K562 (cell line): ENCODE results near the gene DLL4. TPM values are rescaled to one million over a fixed set of nuclear protein-coding genes. Genes with fewer than 3 reads are reported as not detected.

Experiments used
- BCL6 ChIP-seq: fragments of 250-450 bp; sonication (Bioruptor Pico); IDR thresholded peaks from 2 replicates; pipeline ENCODE4 v1.4.0; 2020
- CHD2 ChIP-seq: IDR thresholded peaks from 2 replicates; pipeline ENCODE4 v1.6.1; 2011; ENCODE audit warnings: low read depth, low read length
- CREB1 ChIP-seq, 2 experiments: sonication (generic) in 1 of 2; formaldehyde crosslinking in 1 of 2; IDR thresholded peaks; 2 replicates each; pipeline versions ENCODE4 v1.6.1 to v1.8.0; 2012 to 2022; ENCODE audit warnings: inconsistent platforms in 1 of 2, mild to moderate bottlenecking in 1 of 2, missing genetic modification reagents in 1 of 2, moderate library complexity in 1 of 2
- CSDE1 ChIP-seq, 2 experiments: fragments of 450-650 bp; IDR thresholded peaks; 2 replicates each; pipeline ENCODE4 v1.6.1; 2016; ENCODE audit warnings: mild to moderate bottlenecking in 1 of 2
- FIP1L1 ChIP-seq: fragments of 200-400 bp; formaldehyde crosslinking; IDR thresholded peaks from 2 replicates; pipeline ENCODE4 v1.6.1; 2018; ENCODE audit warnings: mild to moderate bottlenecking, low read depth, low read length; ENCODE audit not compliant: poor library complexity, severe bottlenecking
- FOXP1 ChIP-seq: sonication (generic); formaldehyde crosslinking; IDR thresholded peaks from 2 replicates; pipeline ENCODE4 v1.8.0; 2022; ENCODE audit warnings: mild to moderate bottlenecking, missing genetic modification reagents
- KDM5B ChIP-seq: fragments of 200-600 bp; sonication (generic); IDR thresholded peaks from 2 replicates; pipeline ENCODE4 v1.6.1; 2012; ENCODE audit warnings: low read depth, mild to moderate bottlenecking, moderate library complexity, low read length, control low read depth, inconsistent platforms; ENCODE audit not compliant: insufficient replicate concordance
- MAZ ChIP-seq, 2 experiments: fragments of 450-650 bp in 1 of 2; sonication (generic) in 1 of 2; formaldehyde crosslinking; IDR thresholded peaks in 1 of 2; conservative IDR thresholded peaks in 1 of 2; 2 replicates each; pipeline versions ENCODE4 v1.4.0 to v1.5.0; 2020; ENCODE audit warnings: mild to moderate bottlenecking in 1 of 2, missing genetic modification reagents in 1 of 2
- NFE2 ChIP-seq: IDR thresholded peaks from 2 replicates; pipeline ENCODE4 v1.6.1; 2014; ENCODE audit warnings: antibody characterized with exemption, low read depth
- PHTF2 ChIP-seq: fragments of 250-450 bp; sonication (Bioruptor Pico); IDR thresholded peaks from 2 replicates; pipeline ENCODE4 v1.5.0; 2021; ENCODE audit warnings: mild to moderate bottlenecking
- PYGO2 ChIP-seq: fragments of 450-650 bp; IDR thresholded peaks from 2 replicates; pipeline ENCODE4 v1.6.1; 2016; ENCODE audit warnings: mild to moderate bottlenecking, missing genetic modification characterization, moderate library complexity, missing compliant biosample characterization
- RHOXF2B ChIP-seq: fragments of 250-450 bp; sonication (Bioruptor Pico); conservative IDR thresholded peaks from 2 replicates; pipeline ENCODE4 v1.5.1; 2021
- ZNF609 ChIP-seq: sonication (generic); formaldehyde crosslinking; IDR thresholded peaks from 2 replicates; pipeline ENCODE4 v1.8.1; 2023; ENCODE audit warnings: missing genetic modification reagents, mild to moderate bottlenecking, borderline replicate concordance
- polyA plus RNA-seq, 8 experiments: library from polyadenylated mRNA; depleted of rRNA in 4 of 8; stranded (reverse) in 5 of 8; unstranded in 3 of 8; fragments of >200 nt; fragmentation: Nextera tagmentation in 2 of 8; fragmentation: Illumina TruSeq in 1 of 8; extraction: Ambion mirVana in 2 of 8; extraction: Trizol in 1 of 8; gene quantifications; 2 replicates each; pipeline versions ENCODE4 v1.2.1 to v1.2.3, GENCODE V29; 2011 to 2014; ENCODE audit warnings: inconsistent platforms in 1 of 8, missing spikeins in 1 of 8
- total RNA-seq, 7 experiments: library from RNA; depleted of rRNA in 6 of 7; stranded (reverse); fragments of >200 nt in 6 of 7; fragmentation: Illumina TruSeq in 2 of 7; extraction: Trizol in 2 of 7; gene quantifications; 2 replicates each; pipeline versions ENCODE4 v1.2.1 to v1.2.3, GENCODE V29; 2011 to 2021; ENCODE audit warnings: low replicate concordance in 1 of 7
- TF ChIP-seq, protein P1 (sequence below): fragments of 450-650 bp; formaldehyde crosslinking; IDR thresholded peaks from 2 replicates; pipeline ENCODE4 v1.4.0; 2022; ENCODE audit warnings: mild to moderate bottlenecking, moderate library complexity
- TF ChIP-seq, protein P2 (sequence below), 3 experiments: IDR thresholded peaks in 2 of 3; conservative IDR thresholded peaks in 1 of 3; 2 replicates each; pipeline ENCODE4 v1.5.1; 2011 to 2012; ENCODE audit warnings: low read length in 3 of 3, mild to moderate bottlenecking in 3 of 3, control low read depth in 2 of 3, improper control_type of control experiment in 1 of 3, inconsistent platforms in 1 of 3, low read depth in 1 of 3, mixed read lengths in 1 of 3, moderate library complexity in 1 of 3; ENCODE audit not compliant: insufficient read depth in 2 of 3
- TF ChIP-seq, protein P3 (sequence below): fragments of 450-650 bp; formaldehyde crosslinking; IDR thresholded peaks from 2 replicates; pipeline ENCODE4 v1.4.0; 2020; ENCODE audit warnings: mild to moderate bottlenecking, moderate library complexity

The DLL4 gene
- total and polyA plus RNA-seq, 9 of the 15 experiments (the other 6 are each of a cell fraction or from before 2014, with no cell fraction given), result 0.04 to 1.1 (median 0.41) TPM; not detected in 1

- no peak for TF ChIP-seq ZNF609 (CRISPR knock-in tag)
- TF ChIP-seq CSDE1 (IDR thresholded peaks at IDR 0.05), result no peak
- no peak for TF ChIP-seq PHTF2 (CRISPR knock-in tag)
- peak in 1 of 2 experiments; percentile 27; a peak in 1 of 4 replicates for TF ChIP-seq MAZ (CRISPR knock-in tag; conservative IDR thresholded peaks at IDR 0.05 in 1 of 2, IDR thresholded peaks at IDR 0.05 in 1 of 2)
- TF ChIP-seq RHOXF2B (CRISPR knock-in tag), result no peak
- peak; percentile 95 for TF ChIP-seq FIP1L1
- no peak for TF ChIP-seq CHD2
- TF ChIP-seq, protein P1, sequence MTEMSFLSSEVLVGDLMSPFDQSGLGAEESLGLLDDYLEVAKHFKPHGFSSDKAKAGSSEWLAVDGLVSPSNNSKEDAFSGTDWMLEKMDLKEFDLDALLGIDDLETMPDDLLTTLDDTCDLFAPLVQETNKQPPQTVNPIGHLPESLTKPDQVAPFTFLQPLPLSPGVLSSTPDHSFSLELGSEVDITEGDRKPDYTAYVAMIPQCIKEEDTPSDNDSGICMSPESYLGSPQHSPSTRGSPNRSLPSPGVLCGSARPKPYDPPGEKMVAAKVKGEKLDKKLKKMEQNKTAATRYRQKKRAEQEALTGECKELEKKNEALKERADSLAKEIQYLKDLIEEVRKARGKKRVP (CRISPR knock-in tag), result peak; percentile 98
- TF ChIP-seq BCL6 (CRISPR knock-in tag), result no peak
- TF ChIP-seq, protein P2, sequence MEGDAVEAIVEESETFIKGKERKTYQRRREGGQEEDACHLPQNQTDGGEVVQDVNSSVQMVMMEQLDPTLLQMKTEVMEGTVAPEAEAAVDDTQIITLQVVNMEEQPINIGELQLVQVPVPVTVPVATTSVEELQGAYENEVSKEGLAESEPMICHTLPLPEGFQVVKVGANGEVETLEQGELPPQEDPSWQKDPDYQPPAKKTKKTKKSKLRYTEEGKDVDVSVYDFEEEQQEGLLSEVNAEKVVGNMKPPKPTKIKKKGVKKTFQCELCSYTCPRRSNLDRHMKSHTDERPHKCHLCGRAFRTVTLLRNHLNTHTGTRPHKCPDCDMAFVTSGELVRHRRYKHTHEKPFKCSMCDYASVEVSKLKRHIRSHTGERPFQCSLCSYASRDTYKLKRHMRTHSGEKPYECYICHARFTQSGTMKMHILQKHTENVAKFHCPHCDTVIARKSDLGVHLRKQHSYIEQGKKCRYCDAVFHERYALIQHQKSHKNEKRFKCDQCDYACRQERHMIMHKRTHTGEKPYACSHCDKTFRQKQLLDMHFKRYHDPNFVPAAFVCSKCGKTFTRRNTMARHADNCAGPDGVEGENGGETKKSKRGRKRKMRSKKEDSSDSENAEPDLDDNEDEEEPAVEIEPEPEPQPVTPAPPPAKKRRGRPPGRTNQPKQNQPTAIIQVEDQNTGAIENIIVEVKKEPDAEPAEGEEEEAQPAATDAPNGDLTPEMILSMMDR (IDR thresholded peaks at IDR 0.05 in 2 of 3, conservative IDR thresholded peaks at IDR 0.05 in 1 of 3; ENCODE audit: insufficient read depth in 2 of 3, low read depth in 1 of 3, low read length in 3 of 3), result no peak
- no peak for TF ChIP-seq NFE2
- TF ChIP-seq KDM5B, result peak; percentile 85
- TF ChIP-seq PYGO2, result no peak
- no peak for TF ChIP-seq CREB1 (IDR thresholded peaks at IDR 0.05)
- TF ChIP-seq CREB1 (CRISPR knock-in tag; IDR thresholded peaks at IDR 0.05), result peak; percentile 10; the same call in 1 of the 2 replicates
- peak; percentile 10; the same call in 1 of the 2 replicates for TF ChIP-seq FOXP1
- TF ChIP-seq, protein P3, sequence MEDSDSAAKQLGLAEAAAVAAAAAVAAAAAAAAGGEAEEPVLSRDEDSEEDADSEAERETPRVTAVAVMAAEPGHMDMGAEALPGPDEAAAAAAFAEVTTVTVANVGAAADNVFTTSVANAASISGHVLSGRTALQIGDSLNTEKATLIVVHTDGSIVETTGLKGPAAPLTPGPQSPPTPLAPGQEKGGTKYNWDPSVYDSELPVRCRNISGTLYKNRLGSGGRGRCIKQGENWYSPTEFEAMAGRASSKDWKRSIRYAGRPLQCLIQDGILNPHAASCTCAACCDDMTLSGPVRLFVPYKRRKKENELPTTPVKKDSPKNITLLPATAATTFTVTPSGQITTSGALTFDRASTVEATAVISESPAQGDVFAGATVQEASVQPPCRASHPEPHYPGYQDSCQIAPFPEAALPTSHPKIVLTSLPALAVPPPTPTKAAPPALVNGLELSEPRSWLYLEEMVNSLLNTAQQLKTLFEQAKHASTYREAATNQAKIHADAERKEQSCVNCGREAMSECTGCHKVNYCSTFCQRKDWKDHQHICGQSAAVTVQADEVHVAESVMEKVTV (CRISPR knock-in tag), result no peak
These were observed 24.0 kb downstream of the DLL4 start, which contains the start of gene CHAC1 (continued) for GRCh38 chr15:40952901-40953712.
